Ectodermal cell (in vitro differentiated cells): ENCODE measurements around the gene SLC38A9.

Experiments
- H3K27ac ChIP-seq: 2 replicates; pipeline ENCODE4 v1.7.0; 2013; ENCODE audit warnings: mild to moderate bottlenecking, low read depth, low read length; ENCODE audit not compliant: insufficient read depth, poor library complexity, severe bottlenecking
- H3K27me3 ChIP-seq: 2 replicates; pipeline ENCODE4 v1.7.0; 2013; ENCODE audit warnings: mild to moderate bottlenecking, low read length; ENCODE audit not compliant: insufficient read depth, control insufficient read depth, poor library complexity, severe bottlenecking
- H3K36me3 ChIP-seq: one replicate; pipeline ENCODE4 v1.7.0; 2013; ENCODE audit warnings: low read length; ENCODE audit not compliant: control insufficient read depth, insufficient read depth
- H3K4me1 ChIP-seq: one replicate; pipeline ENCODE4 v1.7.0; 2013; ENCODE audit warnings: low read length; ENCODE audit not compliant: control insufficient read depth, insufficient read depth
- H3K4me3 ChIP-seq: 2 replicates; pipeline ENCODE4 v1.7.0; 2013; ENCODE audit warnings: low read depth, low read length, control low read depth; ENCODE audit not compliant: insufficient read depth
- H3K9me3 ChIP-seq: 2 replicates; pipeline ENCODE4 v1.7.0; 2013; ENCODE audit warnings: mild to moderate bottlenecking, low read length, moderate library complexity; ENCODE audit not compliant: control insufficient read depth
- WGBS, 2 experiments: methylation state at CpG; one replicate each; pipeline ENCODE4 v1.1.7; 2013; ENCODE audit warnings: missing lambda C conversion rate in 2 of 2; 5-methylcytosine and 5-hydroxymethylcytosine counted together

Gene SLC38A9

GRCh38 chr5:55667938-55668337 lies 44.2 kb downstream of the SLC38A9 start:
- Histone ChIP-seq H3K27me3 (no peaks in the 10 kb centered on the region), H3K4me1 (no peaks in the 10 kb centered on the region), H3K36me3 (no peaks in the 10 kb centered on the region), H3K9me3 (no peaks in the 10 kb centered on the region), H3K27ac (no peak overlapping the region), H3K4me3 (no peak overlapping the region)
- 91 to 94% methylated on average over 3 of the region's 3 CpGs for WGBS, 2 experiments

GRCh38 chr5:55665065-55665464 lies 47.1 kb downstream of the SLC38A9 start:
- H3K9me3 ChIP-seq, result no peaks in the 10 kb centered on the region
- H3K27me3 ChIP-seq, result no peaks in the 10 kb centered on the region
- H3K4me1 ChIP-seq, result no peaks in the 10 kb centered on the region
- H3K36me3 ChIP-seq, result no peaks in the 10 kb centered on the region
- 89 to 95% methylated on average over 8 of the region's 8 CpGs for WGBS, 2 experiments
- no peak overlapping the region for H3K27ac ChIP-seq
- H3K4me3 ChIP-seq, result no peak overlapping the region

GRCh38 chr5:55657443-55657842 lies 54.7 kb downstream of the SLC38A9 start:
- Histone ChIP-seq H3K36me3 (peaks cover 6% of the 10 kb centered on the region), H3K4me1 (no peaks in the 10 kb centered on the region), H3K4me3 (no peak overlapping the region), H3K27ac (no peak overlapping the region), H3K9me3 (no peaks in the 10 kb centered on the region), H3K27me3 (no peaks in the 10 kb centered on the region)
- WGBS, 2 experiments, result 17 to 72% methylated on average over 1 to 2 of the region's 2 CpGs

DNA sequence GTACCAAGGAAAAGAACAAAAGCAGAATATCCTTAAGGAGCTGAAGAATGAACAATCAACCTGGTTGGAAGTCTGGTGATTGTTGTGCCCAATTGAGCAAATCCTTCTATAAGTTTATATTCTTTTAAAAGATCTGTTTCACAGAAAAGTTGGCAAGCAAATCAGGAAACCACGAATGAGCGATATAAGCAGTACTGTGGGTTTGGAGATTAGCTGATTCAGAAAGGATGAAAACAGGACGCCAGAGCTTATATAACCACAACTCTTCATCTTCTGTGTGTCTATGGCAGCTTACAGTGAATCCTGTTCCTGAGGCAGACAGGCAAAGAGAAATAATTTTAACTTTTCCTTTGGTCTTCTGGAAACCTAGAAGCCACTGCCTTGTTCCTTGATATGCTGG lies 61.7 kb downstream of the SLC38A9 start:
- H3K36me3 ChIP-seq, result no peaks in the 10 kb centered on the region
- H3K27ac ChIP-seq, result no peak overlapping the region
- 90 to 98% methylated on average over 3 of the region's 3 CpGs for WGBS, 2 experiments
- no peak overlapping the region for H3K4me3 ChIP-seq
- no peaks in the 10 kb centered on the region for H3K9me3 ChIP-seq
- H3K27me3 ChIP-seq, result no peaks in the 10 kb centered on the region
- H3K4me1 ChIP-seq, result no peaks in the 10 kb centered on the region

DNA sequence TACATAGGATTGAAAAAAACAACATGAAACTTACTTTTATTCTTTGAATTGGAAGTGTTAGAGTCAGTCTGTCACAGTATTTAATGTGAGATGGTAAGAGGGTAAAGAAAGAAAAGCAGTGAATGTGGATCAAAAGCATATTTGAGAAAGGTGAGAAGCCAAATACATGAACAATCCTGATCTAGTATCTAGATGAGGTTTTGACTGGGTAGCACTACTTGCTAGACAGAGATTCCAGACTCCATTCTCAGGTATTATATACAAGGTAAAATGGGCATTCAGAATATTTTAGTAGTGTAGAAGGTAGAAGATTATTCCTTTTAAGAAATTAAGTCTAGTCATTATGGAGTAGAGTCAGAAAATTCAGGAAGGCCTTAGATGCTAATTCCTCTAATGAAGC lies 62.2 kb downstream of the SLC38A9 start:
- no peak overlapping the region for H3K4me3 ChIP-seq
- no peak overlapping the region for H3K27ac ChIP-seq
- H3K27me3 ChIP-seq, result no peaks in the 10 kb centered on the region
- no peaks in the 10 kb centered on the region for H3K4me1 ChIP-seq
- H3K36me3 ChIP-seq, result no peaks in the 10 kb centered on the region
- no peaks in the 10 kb centered on the region for H3K9me3 ChIP-seq

- Histone ChIP-seq H3K36me3 (no peaks in the 10 kb centered on the region), H3K27ac (no peak overlapping the region), H3K4me3 (no peak overlapping the region), H3K27me3 (no peaks in the 10 kb centered on the region), H3K9me3 (no peaks in the 10 kb centered on the region), H3K4me1 (no peaks in the 10 kb centered on the region)
- 92 to 95% methylated on average over 2 of the region's 3 CpGs for WGBS, 2 experiments
Observed at GRCh38 chr5:55645304-55645703, 66.8 kb downstream of the SLC38A9 start.

DNA sequence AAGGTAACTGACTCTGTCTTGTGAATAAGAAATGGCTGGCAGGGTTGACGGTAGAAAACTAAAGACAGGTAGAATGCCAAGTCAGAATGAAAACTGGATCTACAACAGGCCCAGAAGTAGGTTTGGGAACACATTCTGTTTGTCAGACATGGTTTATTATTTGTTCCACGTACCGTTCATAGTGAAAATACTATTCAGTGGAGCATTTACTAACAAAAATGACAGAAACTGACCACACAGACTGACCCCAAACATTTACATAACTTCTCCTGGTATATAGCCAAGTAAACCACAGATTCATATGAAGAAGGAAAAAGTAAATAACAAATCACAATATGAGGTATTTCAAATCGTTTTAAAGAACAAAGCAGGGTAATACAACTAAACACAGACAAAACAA lies 73.7 kb downstream of the SLC38A9 start:
- no peaks in the 10 kb centered on the region for H3K9me3 ChIP-seq
- 94 to 96% methylated on average over 3 to 4 of the region's 4 CpGs for WGBS, 2 experiments
- peaks cover 5% of the 10 kb centered on the region for H3K4me1 ChIP-seq
- no peaks in the 10 kb centered on the region for H3K36me3 ChIP-seq
- H3K4me3 ChIP-seq, result no peak overlapping the region
- H3K27me3 ChIP-seq, result no peaks in the 10 kb centered on the region
- no peak overlapping the region for H3K27ac ChIP-seq

- Histone ChIP-seq H3K4me1 (peaks cover 5% of the 10 kb centered on the region), H3K27ac (no peak overlapping the region)
Observed at GRCh38 chr5:55638051-55638450, 74.1 kb downstream of the SLC38A9 start.

DNA sequence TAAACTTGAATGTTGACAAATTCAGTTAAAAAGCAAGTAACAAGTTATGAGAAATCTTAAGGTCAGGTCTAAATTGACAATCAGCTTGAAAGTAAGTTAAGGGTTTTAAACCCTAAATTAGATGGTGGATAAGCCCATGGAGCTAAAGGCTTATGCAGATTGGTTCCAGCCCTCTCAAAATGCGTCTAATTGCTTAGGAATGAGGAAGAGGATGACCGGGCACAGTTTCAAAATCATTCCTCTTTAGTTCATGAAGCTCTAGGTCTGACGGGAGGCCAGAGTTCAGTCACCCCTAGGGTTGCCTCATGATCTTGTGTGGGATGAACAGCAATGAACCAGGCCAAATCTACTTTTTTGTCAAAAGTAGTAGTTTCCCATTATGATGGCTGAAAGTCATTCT lies 75.4 kb downstream of the SLC38A9 start:
- no peaks in the 10 kb centered on the region for H3K27me3 ChIP-seq
- H3K27ac ChIP-seq, result no peak overlapping the region
- H3K36me3 ChIP-seq, result no peaks in the 10 kb centered on the region
- no peak overlapping the region for H3K4me3 ChIP-seq
- no peaks in the 10 kb centered on the region for H3K9me3 ChIP-seq
- peaks cover 5% of the 10 kb centered on the region for H3K4me1 ChIP-seq
- WGBS, 2 experiments, result 73 to 85% methylated on average over 3 of the region's 3 CpGs

More at GRCh38 chr5:55638051-55638450, 74.1 kb downstream of the SLC38A9 start:
- no peaks in the 10 kb centered on the region for H3K9me3 ChIP-seq
- H3K27me3 ChIP-seq, result no peaks in the 10 kb centered on the region
- H3K36me3 ChIP-seq, result no peaks in the 10 kb centered on the region
- no peak overlapping the region for H3K4me3 ChIP-seq
- 86 to 100% methylated on average over 2 of the region's 2 CpGs for WGBS, 2 experiments

GRCh38 chr5:55636177-55636576 lies 75.9 kb downstream of the SLC38A9 start:
- H3K27me3 ChIP-seq, result no peaks in the 10 kb centered on the region
- no peak overlapping the region for H3K27ac ChIP-seq
- peaks cover 5% of the 10 kb centered on the region for H3K4me1 ChIP-seq
- H3K4me3 ChIP-seq, result no peak overlapping the region
- H3K36me3 ChIP-seq, result no peaks in the 10 kb centered on the region
- no peaks in the 10 kb centered on the region for H3K9me3 ChIP-seq
- WGBS, 2 experiments, result 89 to 96% methylated on average over 2 of the region's 2 CpGs

DNA sequence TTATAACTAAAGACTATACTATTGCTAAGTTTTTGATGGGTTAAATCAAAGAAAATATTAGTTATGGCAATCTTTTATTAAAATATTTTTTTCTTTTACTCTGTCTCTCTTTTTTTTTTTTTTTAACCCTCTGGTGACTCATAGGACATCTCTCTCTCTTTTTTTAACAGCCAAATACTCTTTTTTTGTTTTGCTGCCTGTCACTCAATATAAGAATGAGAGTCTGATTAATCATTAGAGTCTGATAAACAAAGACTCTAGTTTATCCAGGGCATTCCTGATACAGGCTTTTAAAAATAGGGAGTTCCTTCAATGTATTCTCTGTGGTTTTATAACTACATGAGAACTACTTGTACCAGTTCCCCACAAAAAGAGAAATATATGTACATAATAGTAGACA lies 77.3 kb downstream of the SLC38A9 start:
- Histone ChIP-seq H3K27me3 (no peaks in the 10 kb centered on the region), H3K9me3 (no peaks in the 10 kb centered on the region), H3K4me3 (no peak overlapping the region), H3K36me3 (no peaks in the 10 kb centered on the region), H3K27ac (no peak overlapping the region), H3K4me1 (peaks cover 5% of the 10 kb centered on the region)
